ENCODE measurements around the gene AK9.
"Not testable (repeated sequence)": the region's sequence is repeated elsewhere in the genome, so short reads cannot be mapped to it uniquely, and the experiment has no call there.

Gene AK9

DNA sequence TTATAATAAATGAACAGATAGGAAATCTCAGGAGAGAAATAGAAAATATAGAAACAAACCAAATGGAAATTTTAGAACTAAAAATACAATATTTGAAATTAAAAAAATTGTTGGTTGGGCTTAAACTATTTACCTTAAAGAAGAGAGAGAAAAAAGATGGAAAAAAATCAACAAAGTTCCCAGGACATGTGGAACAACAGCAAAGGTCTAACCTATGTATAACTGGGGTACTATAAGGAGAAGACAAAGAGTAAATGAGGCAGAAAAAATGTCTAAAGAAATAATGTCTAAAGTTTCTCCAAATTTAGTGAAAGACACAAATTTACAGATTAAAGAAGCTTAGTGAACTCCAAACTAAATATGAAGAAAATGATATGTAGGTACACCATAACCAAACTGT is 166.9 kb downstream of the AK9 start:
- no peak for DNase-seq
- no peak overlapping the region for H3K27ac ChIP-seq (ENCODE audit: low read length)

DNA sequence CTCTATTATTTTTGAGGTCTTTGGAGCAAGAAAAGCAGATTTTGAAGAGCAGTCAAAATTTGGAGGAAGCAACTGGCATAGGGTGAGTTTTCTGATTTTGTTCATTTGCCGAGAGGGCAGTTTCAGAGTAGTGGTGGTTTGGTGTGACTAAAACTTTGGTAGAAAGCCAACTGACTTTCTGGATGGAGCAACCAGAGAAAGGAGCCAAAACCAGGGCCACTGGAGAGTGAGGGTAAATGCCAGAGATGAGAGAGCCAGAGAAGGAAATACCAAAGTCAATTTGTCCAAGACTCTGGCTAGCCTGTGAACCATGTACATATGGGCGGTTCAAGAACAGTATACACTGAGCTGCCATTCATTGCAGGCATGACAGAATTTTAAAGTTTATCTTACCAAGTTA is 167.5 kb downstream of the AK9 start:
- DNase-seq (no peak), ATAC-seq (ENCODE audit: insufficient read depth, low read depth) (no peak)
- H3K4me1 ChIP-seq (ENCODE audit: insufficient read depth, low read length), result no peaks in the 10 kb centered on the region
- H3K9ac ChIP-seq (ENCODE audit: low read depth, low read length), result no peak overlapping the region
- H3K79me2 ChIP-seq (ENCODE audit: insufficient read depth, low read length), result no peaks in the 10 kb centered on the region
- no peak overlapping the region for H3K4me2 ChIP-seq (ENCODE audit: insufficient read depth, low read length)
- H3K36me3 ChIP-seq (ENCODE audit: insufficient read depth, low read length), result no peaks in the 10 kb centered on the region
- no peak overlapping the region for H2AFZ ChIP-seq (ENCODE audit: low read depth, low read length)
- TF ChIP-seq, protein P1, sequence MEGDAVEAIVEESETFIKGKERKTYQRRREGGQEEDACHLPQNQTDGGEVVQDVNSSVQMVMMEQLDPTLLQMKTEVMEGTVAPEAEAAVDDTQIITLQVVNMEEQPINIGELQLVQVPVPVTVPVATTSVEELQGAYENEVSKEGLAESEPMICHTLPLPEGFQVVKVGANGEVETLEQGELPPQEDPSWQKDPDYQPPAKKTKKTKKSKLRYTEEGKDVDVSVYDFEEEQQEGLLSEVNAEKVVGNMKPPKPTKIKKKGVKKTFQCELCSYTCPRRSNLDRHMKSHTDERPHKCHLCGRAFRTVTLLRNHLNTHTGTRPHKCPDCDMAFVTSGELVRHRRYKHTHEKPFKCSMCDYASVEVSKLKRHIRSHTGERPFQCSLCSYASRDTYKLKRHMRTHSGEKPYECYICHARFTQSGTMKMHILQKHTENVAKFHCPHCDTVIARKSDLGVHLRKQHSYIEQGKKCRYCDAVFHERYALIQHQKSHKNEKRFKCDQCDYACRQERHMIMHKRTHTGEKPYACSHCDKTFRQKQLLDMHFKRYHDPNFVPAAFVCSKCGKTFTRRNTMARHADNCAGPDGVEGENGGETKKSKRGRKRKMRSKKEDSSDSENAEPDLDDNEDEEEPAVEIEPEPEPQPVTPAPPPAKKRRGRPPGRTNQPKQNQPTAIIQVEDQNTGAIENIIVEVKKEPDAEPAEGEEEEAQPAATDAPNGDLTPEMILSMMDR (IDR thresholded peaks at IDR 0.05; ENCODE audit: borderline replicate concordance, extremely low read depth, low read length, poor library complexity, severe bottlenecking), result no peak
- TF ChIP-seq EZH2 (IDR thresholded peaks at IDR 0.05; ENCODE audit: borderline replicate concordance, low read depth, low read length, severe bottlenecking), result no peak
- no peak overlapping the region for H3K27ac ChIP-seq (ENCODE audit: low read length)
- no peaks in the 10 kb centered on the region for H4K20me1 ChIP-seq (ENCODE audit: insufficient read depth, low read length)
- no peak overlapping the region for H3K4me3 ChIP-seq (ENCODE audit: low read depth in 1 of 2, low read length in 2 of 2)
- H3K27me3 ChIP-seq (ENCODE audit: insufficient read depth, low read length, poor library complexity), result no peaks in the 10 kb centered on the region
- H3K9me3 ChIP-seq (ENCODE audit: insufficient read depth, low read length, severe bottlenecking), result peaks cover 2% of the 10 kb centered on the region

More for the DNA sequence above, 166.9 kb downstream of the AK9 start:
- no peak for ATAC-seq (ENCODE audit: insufficient read depth, low read depth)
- H3K4me2 ChIP-seq (ENCODE audit: insufficient read depth, low read length), result no peak overlapping the region
- no peak overlapping the region for H2AFZ ChIP-seq (ENCODE audit: low read depth, low read length)
- no peak for TF ChIP-seq EZH2 (IDR thresholded peaks at IDR 0.05; ENCODE audit: borderline replicate concordance, low read depth, low read length, severe bottlenecking)
- TF ChIP-seq, protein P1 (IDR thresholded peaks at IDR 0.05; ENCODE audit: borderline replicate concordance, extremely low read depth, low read length, poor library complexity, severe bottlenecking), result no peak
- no peaks in the 10 kb centered on the region for H3K27me3 ChIP-seq (ENCODE audit: insufficient read depth, low read length, poor library complexity)
- H4K20me1 ChIP-seq (ENCODE audit: insufficient read depth, low read length), result no peaks in the 10 kb centered on the region
- H3K9ac ChIP-seq (ENCODE audit: low read depth, low read length), result no peak overlapping the region
- no peaks in the 10 kb centered on the region for H3K79me2 ChIP-seq (ENCODE audit: insufficient read depth, low read length)
- H3K36me3 ChIP-seq (ENCODE audit: insufficient read depth, low read length), result no peaks in the 10 kb centered on the region
- no peak overlapping the region for H3K4me3 ChIP-seq (ENCODE audit: low read depth in 1 of 2, low read length in 2 of 2)
- peaks cover 2% of the 10 kb centered on the region for H3K9me3 ChIP-seq (ENCODE audit: insufficient read depth, low read length, severe bottlenecking)
- no peaks in the 10 kb centered on the region for H3K4me1 ChIP-seq (ENCODE audit: insufficient read depth, low read length)

DNA sequence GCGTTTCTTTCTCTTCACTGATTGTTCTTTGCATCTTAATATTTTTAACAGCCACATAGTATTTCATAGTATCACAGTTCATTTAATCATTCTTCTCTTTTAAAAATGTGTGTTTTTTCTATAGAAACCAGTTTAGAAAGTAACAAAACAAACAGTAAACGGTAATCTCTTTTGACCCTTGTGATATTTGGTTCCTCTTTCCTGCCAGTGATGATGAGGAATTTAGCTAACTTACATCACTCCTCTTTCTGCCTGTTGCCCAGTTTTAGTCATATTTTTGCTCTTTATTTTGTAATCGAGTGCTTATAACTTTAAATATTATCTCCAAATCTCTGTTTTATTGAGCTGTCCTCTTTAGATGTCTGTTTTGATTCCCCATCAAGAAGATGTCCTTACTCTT is 169.9 kb downstream of the AK9 start:
- TF ChIP-seq, protein P1 (IDR thresholded peaks at IDR 0.05; ENCODE audit: borderline replicate concordance, extremely low read depth, low read length, poor library complexity, severe bottlenecking), result no peak
- TF ChIP-seq EZH2 (IDR thresholded peaks at IDR 0.05; ENCODE audit: borderline replicate concordance, low read depth, low read length, severe bottlenecking), result no peak
- no peak for ATAC-seq (ENCODE audit: insufficient read depth, low read depth)

DNA sequence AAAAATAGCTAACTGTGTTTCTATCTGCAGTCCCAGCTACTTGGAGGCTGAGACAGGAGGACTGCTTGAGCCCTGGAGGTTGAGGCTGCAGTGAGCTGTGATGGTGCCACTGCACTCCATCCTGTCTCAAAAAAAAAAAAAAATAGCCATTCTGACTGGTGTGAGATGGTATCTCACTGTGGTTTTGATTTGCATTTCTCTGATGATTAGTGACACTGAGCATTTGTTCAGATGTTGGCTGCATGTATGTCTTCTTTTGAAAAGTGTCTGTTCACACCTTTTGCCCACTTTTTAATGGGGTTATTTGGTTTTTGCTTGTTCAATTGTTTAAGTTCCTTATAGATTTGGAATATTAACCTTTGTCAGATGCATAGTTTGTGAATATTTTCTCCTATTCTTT is 171.4 kb downstream of the AK9 start:
- not testable (repeated sequence) for H3K9ac ChIP-seq (ENCODE audit: low read depth, low read length); ATAC-seq (ENCODE audit: insufficient read depth, low read depth); H4K20me1 ChIP-seq (ENCODE audit: insufficient read depth, low read length); H3K4me3 ChIP-seq (ENCODE audit: low read depth in 1 of 2, low read length in 2 of 2); H3K36me3 ChIP-seq (ENCODE audit: insufficient read depth, low read length); DNase-seq; H3K9me3 ChIP-seq (ENCODE audit: insufficient read depth, low read length, severe bottlenecking); H3K79me2 ChIP-seq (ENCODE audit: insufficient read depth, low read length); H3K4me2 ChIP-seq (ENCODE audit: insufficient read depth, low read length); H3K27ac ChIP-seq (ENCODE audit: low read length); H2AFZ ChIP-seq (ENCODE audit: low read depth, low read length); H3K27me3 ChIP-seq (ENCODE audit: insufficient read depth, low read length, poor library complexity)
- H3K4me1 ChIP-seq (ENCODE audit: insufficient read depth, low read length), result peaks cover 29% of the 10 kb centered on the region

More for the DNA sequence above, 169.9 kb downstream of the AK9 start:
- no peaks in the 10 kb centered on the region for H3K27me3 ChIP-seq (ENCODE audit: insufficient read depth, low read length, poor library complexity)
- H3K4me1 ChIP-seq (ENCODE audit: insufficient read depth, low read length), result peaks cover 19% of the 10 kb centered on the region
- H3K9me3 ChIP-seq (ENCODE audit: insufficient read depth, low read length, severe bottlenecking), result peaks cover 2% of the 10 kb centered on the region
- no peaks in the 10 kb centered on the region for H4K20me1 ChIP-seq (ENCODE audit: insufficient read depth, low read length)
- no peak overlapping the region for H3K27ac ChIP-seq (ENCODE audit: low read length)
- no peak overlapping the region for H2AFZ ChIP-seq (ENCODE audit: low read depth, low read length)
- H3K9ac ChIP-seq (ENCODE audit: low read depth, low read length), result no peak overlapping the region
- no peak overlapping the region for H3K4me2 ChIP-seq (ENCODE audit: insufficient read depth, low read length)
- no peaks in the 10 kb centered on the region for H3K79me2 ChIP-seq (ENCODE audit: insufficient read depth, low read length)
- no peak overlapping the region for H3K4me3 ChIP-seq (ENCODE audit: low read depth in 1 of 2, low read length in 2 of 2)
- no peak for DNase-seq
- no peaks in the 10 kb centered on the region for H3K36me3 ChIP-seq (ENCODE audit: insufficient read depth, low read length)

Data from DND-41 (cell line).